Activated CD8-positive, alpha-beta memory T cell treated with anti-CD3 and anti-CD28 coated beads for 36 hours (primary cell): ENCODE results near the gene PKP2. TPM values are rescaled to one million over a fixed set of nuclear protein-coding genes. Genes with fewer than 3 reads are reported as not detected.
"Not testable (repeated sequence)": the region's sequence is repeated elsewhere in the genome, so short reads cannot be mapped to it uniquely, and the experiment has no call there.

Source experiments
- CTCF ChIA-PET: fragments of 350-600 bp; sonication (Branson Sonifier 250); formaldehyde crosslinking; loops from one replicate; lab custom pipeline; 2021; ENCODE audit warnings: antibody characterized with exemption; lab: Charles Lee
- POLR2A ChIA-PET: fragments of 350-600 bp; sonication (Branson Sonifier 250); formaldehyde crosslinking; loops from one replicate; lab custom pipeline; 2021; ENCODE audit warnings: antibody characterized with exemption; lab: Charles Lee
- total RNA-seq, 2 experiments: library from RNA; stranded (reverse); gene quantifications; one replicate each; pipeline ENCODE4 v1.2.3, GENCODE V29; 2021

The PKP2 gene
- total RNA-seq, 2 experiments from 2014 or later: 0.08 to 0.19 TPM

DNA sequence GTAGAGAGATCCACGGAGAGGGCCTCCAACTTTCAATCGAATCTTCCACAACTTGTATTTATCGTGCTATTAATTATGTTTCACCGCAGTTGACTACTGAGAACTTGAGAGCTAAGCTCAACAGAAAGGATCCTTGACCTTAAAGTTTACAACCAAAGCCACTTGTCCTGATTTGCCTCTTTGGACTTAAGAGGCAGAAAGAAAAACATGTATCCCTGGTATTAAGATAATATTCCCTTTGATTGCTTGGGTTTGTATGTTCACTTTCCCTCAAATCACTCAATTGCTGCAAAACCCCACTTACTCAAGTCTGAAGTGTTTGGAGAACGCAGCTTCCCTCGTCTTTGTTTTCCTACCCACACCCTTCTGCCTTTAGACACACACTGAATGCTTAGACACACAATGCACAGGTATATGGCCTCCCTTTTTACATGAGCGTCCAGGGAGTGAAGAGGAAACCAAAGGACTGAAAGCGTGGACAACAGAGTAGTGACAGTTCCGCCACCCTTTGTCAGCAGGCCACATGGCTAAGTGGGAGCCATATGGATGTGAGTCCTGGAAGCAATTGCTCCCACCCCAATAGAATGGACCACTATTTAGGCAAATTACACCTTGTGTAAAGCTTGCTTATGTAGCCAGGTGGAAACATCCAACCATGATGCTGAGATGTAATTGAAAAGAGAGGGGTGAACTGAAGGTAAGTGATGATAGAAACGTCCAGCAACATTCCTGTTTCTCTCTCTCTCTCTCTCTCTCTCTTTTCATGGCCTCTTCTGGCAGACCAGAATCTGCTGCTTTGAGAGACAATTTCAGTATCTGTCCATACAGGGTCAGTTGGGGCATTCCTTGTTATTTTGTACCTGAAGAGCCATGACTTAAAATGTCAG, 1.4 kb upstream of the PKP2 start:
- POLR2A ChIA-PET: no interaction called here
- CTCF ChIA-PET: no interaction called here

DNA sequence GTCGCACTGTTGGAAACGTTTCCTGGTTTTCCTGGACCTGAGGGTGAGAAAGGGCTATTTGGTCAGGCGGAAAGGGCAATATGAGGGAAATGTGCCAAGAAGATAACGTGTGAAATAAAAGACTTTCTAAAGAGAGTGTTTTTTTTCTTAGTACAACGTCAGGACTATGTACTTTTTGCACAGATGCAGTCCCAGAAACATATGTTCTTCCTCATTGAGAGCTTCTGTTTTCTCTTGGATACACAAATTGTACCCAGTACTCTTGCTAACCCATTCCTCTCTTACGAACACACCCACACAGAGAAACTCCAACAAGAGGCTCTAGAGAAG, 669 bp upstream of the PKP2 start:
- CTCF ChIA-PET: no interaction called here
- POLR2A ChIA-PET: no interaction called here

DNA sequence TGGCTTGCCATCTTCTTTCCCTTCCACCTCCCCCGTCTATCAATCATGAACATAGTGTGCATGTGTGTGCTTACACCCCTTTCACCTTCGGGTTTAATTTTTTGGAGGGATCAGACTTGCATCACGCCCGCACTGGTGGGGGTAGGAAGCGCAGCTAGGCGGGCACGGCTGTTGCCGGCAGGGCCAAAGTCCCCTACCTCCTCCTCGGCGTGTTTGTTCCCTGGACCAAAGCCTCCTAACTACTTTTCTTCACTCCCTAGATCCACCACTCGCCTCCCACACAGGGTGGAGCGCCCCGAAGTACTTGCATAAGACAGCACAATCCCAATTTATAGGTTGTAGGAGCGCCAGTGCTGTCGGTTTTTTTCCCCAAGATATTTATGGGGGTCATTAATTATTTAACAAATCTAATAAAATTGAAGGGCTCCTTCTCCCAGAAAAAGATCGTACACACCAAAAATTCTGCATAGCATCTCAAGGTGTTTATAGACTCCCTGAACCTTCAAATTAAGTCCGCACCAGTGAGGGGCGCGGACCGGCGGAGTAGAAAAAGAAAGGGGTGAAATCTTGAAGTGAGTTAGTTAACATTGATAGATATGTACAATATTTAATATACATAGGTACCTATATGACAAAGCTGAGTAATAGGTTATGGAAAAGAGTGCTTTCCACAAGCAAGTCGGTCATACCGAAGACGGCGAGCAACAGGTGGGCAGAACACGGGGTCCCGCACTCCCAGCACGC, 717 bp downstream of the PKP2 start:
- ChIA-PET CTCF (no interaction called here), POLR2A (no interaction called here)

DNA sequence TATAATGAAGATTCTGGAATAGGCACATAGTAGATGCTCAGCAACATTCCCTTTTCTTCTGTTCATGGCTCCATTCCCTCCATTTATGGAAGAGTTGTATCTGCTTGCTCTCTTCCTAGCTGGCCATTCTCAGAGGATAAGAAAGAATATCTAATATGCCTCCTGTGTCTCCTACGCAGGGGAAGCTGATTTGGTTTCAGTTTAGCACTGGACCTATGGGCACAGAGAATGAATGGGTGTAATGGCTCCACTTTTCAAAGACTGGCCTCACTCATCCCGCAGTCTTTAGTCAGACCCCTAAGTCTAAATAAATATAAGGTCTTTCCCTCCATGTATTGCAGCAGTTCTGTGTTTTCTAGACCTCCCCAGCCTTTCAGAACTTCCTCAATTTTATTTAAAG, 2.0 kb downstream of the PKP2 start:
- CTCF ChIA-PET: no interaction called here
- POLR2A ChIA-PET: no interaction called here

DNA sequence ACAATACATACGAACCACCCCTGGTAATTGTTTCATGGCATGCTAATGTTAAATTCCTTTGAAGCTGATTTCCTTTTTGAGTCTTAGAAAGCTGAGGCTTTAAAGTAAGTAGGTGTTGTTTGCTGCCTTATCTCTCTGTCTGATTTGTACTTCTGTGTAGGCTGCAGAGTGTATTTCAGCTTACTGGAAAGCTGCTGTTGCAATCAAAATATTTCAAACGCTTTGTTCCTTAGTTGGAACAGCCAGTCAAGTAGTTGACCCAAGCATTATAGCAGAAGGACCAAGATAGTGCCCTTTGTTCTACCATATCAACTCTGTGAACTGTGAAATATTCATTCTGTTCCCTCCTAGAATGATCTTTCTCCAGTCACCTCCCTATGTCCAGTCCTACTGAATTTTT, 3.1 kb downstream of the PKP2 start:
- ChIA-PET POLR2A (no interaction called here), CTCF (interaction anchor here (0.6 kb wide), 1 partner anchor 332 kb away, joined by 4 read pairs; no protein-coding TSS in a partner anchor)

DNA sequence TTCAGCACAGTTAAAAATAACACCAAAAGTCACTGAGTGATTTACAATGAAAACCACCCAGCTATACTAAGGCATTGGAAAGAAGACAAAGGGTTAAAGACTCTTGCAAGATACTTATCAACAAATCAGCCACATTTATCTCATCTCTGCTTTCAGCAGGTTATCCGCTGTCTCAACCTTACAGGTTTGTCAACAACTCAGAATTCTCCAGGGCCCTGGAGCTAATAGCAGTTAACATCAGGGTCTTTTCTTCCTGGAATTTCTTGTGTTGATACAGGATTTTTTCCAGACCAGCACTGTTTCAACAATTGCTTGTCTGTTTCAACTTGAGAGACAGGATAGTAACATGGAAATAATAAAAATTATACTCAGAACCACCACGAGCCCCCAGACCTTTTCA, 3.5 kb downstream of the PKP2 start:
- ChIA-PET POLR2A (no interaction called here), CTCF (interaction anchor here (0.6 kb wide), 1 partner anchor 332 kb away, joined by 4 read pairs; no protein-coding TSS in a partner anchor)

DNA sequence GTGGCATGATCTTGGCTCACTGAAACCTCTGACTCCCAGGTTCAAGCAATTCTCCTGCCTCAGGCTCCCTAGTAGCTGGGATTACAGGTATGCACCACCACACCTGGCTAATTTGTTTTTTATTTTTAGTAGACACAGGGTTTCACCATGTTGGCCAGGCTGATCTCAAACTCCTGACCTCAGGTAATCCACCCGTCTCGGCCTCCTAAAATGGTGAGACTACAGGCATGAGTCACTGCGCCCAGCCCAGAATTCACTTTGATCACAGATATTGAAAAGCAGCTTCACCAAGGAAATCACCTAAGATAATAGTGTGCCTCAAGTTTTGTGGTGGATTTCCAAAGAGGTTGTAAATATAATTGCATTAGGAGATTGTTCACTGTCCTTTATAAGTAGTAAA, 4.2 kb downstream of the PKP2 start:
- POLR2A ChIA-PET, CTCF ChIA-PET: not testable (repeated sequence)

DNA sequence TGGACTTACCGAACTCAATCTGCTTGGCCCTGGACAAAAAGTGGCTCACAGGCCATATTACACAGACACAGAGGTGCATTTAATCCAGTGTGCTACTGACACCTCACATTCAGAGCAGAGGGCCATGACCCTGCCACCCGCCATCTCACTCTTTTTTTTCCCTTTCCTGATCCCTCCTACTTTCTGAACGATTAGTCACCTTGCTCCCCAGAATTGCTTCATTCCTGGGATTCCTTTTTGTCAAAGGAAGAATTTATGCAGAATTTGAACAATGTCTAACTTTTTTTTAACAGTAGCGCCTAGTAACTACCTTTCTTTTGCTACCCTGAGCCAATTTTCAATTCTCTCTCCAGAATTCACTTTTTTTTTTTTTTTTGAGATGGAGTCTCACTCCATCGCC, 4.6 kb downstream of the PKP2 start:
- ChIA-PET POLR2A (no interaction called here), CTCF (no interaction called here)

DNA sequence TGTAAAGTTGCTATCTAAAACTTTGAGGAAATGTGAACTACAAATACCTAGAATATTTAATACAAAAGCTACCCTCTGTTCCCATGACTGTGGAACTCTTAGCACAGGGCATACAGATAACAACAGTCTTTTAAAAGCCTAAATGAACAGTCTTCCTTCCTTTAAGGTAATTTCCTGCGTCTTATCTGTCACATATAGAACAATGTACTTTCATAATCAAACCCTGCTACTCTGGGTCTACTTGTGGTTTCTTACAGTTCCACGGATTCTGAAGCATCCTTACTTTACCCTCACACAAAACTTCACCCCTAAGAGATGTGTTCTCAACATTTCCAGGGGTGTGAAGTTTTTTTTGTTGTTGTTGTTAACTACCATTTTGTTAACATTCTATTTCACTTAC, 5.1 kb downstream of the PKP2 start:
- ChIA-PET CTCF (no interaction called here), POLR2A (no interaction called here)

DNA sequence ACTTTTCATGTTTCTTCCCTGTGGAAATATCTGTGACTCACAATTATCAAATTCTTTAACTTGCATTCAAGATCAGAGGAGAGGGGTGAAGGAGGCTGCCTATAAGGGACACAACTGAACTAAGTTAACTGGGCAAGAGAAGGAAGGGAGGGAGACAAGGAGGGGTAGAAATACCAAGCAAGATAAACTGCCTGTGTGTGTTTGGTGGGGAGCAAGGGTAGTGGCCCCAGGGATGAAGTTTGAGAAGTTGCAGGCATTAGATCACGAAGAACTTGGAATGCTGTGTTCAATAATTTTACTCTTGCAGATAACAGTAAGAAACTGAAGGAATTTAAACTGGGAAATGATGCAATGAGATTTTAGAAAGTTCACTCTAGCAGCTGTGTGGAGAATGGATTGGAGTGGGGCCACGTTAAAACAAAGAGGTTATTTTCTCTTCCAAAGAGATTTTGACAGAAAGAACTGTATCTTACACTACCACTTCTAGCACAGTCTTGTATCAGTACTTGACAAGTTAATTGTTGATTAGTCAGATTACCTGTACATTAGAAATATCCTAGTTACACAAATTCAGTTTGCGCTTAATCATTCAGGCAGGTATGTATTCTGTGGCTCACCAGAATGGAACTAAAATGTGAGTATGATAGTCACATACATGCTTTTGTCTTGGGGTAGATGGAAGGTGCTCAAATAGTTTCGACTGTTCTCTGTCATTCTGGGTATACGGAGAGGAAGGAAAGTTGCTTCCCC, 7.4 kb downstream of the PKP2 start:
- CTCF ChIA-PET: no interaction called here
- POLR2A ChIA-PET: no interaction called here

DNA sequence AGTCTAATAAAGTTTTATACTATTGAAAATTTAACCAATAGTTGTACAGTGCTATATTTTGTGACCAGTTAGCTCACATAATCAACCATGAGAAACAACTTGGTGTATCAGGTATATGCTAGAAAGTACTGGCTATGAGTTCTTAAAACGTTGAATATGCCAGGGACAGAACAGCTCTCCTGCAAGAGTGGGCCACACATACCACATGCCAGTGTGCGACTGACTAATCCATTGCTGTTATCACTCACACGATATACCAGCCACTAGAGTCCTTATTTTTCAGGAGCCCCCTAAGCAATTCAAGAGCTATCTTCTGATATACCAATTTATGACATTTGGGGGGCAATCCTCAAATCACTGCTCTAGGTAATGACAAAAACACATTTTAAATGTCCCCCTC, 9.5 kb downstream of the PKP2 start:
- POLR2A ChIA-PET: no interaction called here
- CTCF ChIA-PET: no interaction called here

DNA sequence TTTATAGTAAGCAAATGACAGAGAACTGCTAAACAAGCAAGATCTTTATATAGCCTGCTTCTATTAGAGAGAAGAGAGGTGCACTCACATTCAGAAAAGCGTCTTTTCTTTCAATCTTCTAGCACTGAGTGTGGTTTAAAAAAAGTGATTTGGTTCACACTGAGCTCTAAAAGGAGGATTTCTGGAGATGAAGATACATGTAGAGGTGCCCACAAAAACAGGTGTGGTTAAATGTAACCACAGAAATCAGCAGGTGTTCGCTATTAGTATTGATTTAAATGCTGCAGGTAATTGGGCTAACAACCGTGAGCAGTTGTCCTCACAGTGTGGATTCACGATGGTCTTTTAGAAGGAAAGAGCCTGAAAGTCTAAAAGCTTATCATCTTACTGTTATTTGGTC, 10.7 kb downstream of the PKP2 start:
- CTCF ChIA-PET: no interaction called here

DNA sequence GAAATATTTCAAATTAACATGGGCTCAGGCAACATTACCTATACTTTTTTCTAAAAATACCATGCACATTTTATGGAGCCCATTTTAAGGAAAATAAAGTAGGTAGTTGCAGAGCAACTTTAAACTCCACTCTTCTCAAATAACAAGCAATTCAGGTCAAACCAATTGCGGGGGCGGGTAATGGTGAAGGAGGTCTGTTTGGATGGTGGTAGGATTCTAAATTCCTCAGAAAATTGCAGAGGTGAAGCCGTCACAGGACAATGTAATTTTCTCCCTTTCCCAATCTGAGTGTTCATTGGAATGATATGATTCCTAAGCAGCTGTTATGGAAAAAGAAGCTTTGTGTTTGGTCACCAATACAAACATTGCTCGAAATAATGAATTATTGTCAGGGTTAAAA, 11.6 kb downstream of the PKP2 start:
- CTCF ChIA-PET: no interaction called here
- POLR2A ChIA-PET: no interaction called here

More for the DNA sequence above, 10.7 kb downstream of the PKP2 start:
- POLR2A ChIA-PET: no interaction called here

DNA sequence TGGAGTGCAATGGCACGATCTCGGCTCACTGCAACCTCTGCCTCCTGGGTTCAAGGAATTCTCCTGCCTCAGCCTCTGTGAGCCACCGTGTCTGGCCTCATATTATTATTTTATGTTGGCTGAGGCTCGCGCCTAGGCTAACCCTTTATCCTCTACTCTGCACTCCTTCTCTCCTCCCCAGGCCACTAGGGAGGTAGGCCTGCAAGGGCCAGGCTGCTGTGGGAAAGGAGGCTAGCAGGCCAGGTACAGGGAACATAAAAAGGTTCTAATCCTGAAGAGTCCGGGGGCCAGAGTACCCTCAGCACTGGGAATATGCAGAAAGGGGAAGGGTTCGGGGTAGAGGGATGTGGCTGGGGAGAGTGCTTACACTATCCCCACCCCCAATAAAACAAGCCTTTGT, 14.9 kb downstream of the PKP2 start:
- ChIA-PET POLR2A (no interaction called here), CTCF (no interaction called here)

DNA sequence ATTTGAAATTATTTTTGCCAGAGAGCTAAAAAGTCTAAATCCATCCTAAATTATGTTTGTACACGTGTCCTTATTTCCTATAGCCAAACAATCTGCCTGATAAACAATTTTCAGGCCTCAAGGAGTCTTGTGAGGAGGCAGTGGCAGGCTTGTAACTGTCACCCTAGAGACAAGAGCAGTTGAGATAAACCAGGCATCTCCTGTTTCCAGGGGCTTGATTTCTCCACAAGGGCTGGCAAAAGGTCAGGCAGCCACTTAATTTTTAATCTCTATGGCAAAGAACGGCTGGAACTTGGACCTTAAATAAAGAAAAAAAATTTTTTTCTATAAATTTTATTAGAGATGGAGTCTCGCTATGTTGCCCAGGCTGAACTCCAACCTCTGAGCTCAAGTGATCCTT, 15.5 kb downstream of the PKP2 start:
- ChIA-PET CTCF (no interaction called here), POLR2A (no interaction called here)

DNA sequence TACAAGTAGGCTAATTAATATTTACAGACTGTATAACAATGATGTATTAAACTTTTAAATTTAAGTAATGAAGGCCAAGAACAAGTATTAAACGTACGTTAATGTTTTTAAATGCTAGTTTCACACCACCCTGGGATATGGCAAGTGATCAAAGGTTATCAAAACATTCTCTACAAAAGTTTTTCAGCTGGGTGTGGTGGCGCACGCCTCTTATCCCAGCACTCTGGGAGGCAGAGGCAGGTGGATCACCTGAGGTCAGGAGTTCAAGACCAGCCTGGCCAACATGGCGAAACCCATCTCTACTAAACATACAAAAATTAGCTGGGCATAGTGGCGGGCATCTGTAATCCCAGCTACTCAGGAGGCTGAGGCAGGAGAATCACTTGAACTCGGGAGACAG, 17.5 kb downstream of the PKP2 start:
- CTCF ChIA-PET, POLR2A ChIA-PET: not testable (repeated sequence)

DNA sequence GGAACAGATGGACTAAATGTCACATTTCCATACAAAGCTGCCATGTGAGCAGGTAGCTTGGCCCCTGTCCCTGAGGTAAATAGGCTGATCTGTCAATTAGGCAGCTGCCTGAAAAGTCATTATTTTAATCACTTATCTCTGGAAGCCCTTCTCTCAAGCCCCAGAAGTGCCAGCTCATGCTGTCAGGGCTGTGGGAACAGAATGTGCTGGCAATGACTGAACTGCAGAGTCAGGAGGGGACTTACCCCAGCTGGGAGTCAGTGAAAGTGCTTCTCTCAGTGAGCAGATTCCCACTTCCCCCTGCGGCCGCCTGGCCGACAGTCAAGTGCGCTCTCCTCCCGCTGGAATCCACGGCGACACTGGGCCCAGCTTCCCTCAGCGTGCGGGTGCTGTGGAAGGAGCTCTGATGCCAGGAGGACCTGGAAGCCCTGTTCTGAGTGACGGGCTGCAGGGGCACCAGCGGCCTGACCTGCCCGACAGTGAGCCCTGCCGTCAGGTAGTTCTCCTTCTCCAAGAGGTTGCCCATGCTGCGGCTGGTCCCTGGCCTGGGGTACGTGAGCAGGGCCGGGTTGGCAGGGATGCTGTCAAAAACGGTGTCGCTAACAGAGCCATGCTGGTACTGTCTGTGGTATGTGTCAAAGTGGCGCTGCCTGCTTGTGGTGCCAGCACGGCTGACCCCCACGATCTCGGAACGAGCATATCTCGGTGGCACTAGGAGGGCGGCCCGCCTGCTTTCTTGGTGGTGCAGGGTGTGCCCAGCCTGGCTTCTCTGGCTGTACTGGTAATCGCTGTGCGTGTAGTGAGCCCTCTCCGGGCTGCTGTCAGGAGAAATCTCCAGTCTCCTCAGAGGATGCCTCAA, 18.7 kb downstream of the PKP2 start:
- POLR2A ChIA-PET: no interaction called here
- CTCF ChIA-PET: no interaction called here

DNA sequence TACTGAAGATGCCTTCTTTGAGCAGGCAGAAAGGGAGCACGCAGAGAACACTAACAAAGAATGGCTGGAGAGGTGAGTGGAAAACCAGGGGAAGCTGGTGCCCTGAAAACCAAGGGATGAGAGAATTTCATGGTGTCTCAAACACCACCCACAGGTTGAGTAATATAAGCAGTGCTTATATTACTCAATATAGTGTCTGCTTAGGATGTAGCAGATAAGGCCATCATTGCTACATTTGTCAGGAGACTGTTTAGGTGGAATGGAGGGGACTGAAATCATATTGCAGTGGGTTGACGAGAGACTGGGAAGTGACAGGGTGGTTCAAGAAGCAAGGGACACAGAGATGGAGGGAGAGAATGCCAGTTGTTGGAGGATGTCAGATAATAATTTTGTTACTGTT, 20.6 kb downstream of the PKP2 start:
- ChIA-PET CTCF (no interaction called here), POLR2A (no interaction called here)

DNA sequence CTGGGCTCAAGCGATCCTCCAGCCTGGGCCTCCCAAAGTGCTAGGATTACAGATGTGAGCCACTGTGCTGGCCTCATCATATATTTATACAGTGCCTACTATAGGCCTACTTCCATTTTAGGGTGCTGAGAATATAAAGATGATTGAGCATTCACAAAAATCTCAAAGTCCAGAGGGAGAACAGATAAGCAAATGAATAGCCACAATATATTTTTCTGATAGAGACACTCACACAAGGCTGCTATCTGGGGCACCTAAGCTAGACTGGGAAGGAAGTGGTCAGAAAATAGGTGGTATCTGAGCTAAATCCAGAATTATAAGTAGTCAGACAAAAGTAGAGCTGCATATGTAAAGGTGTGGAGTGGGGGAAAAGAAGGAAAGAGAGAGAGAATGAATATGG, 21.6 kb downstream of the PKP2 start:
- ChIA-PET POLR2A (no interaction called here), CTCF (no interaction called here)
